Epithelial cell of proximal tubule (primary cell): Measurements from ENCODE around the gene SUGT1. TPM values are rescaled to one million over a fixed set of nuclear protein-coding genes. Genes with fewer than 3 reads are reported as not detected.
"Not testable (repeated sequence)": the region's sequence is repeated elsewhere in the genome, so short reads cannot be mapped to it uniquely, and the experiment has no call there.

ENCODE experiments used
- DNase-seq: peaks from one replicate; pipeline ENCODE4 v3.0.0-alpha.2; 2011; ENCODE audit warnings: low read depth
- H3K4me3 ChIP-seq: 2 replicates; pipeline ENCODE4 v1.5.1; 2011; ENCODE audit warnings: low read depth, mild to moderate bottlenecking, low read length
- CTCF ChIP-seq: conservative IDR thresholded peaks from 2 replicates; pipeline ENCODE4 v1.5.1; 2012; ENCODE audit warnings: low read depth, mild to moderate bottlenecking, low read length
- total RNA-seq: library from RNA; depleted of rRNA; stranded (reverse); fragments of >200 nt; gene quantifications from 2 replicates; pipeline ENCODE4 v1.2.3, GENCODE V29; 2015

The SUGT1 gene
- total RNA-seq, 1 donor from 2014 or later: 61.4 TPM

DNA sequence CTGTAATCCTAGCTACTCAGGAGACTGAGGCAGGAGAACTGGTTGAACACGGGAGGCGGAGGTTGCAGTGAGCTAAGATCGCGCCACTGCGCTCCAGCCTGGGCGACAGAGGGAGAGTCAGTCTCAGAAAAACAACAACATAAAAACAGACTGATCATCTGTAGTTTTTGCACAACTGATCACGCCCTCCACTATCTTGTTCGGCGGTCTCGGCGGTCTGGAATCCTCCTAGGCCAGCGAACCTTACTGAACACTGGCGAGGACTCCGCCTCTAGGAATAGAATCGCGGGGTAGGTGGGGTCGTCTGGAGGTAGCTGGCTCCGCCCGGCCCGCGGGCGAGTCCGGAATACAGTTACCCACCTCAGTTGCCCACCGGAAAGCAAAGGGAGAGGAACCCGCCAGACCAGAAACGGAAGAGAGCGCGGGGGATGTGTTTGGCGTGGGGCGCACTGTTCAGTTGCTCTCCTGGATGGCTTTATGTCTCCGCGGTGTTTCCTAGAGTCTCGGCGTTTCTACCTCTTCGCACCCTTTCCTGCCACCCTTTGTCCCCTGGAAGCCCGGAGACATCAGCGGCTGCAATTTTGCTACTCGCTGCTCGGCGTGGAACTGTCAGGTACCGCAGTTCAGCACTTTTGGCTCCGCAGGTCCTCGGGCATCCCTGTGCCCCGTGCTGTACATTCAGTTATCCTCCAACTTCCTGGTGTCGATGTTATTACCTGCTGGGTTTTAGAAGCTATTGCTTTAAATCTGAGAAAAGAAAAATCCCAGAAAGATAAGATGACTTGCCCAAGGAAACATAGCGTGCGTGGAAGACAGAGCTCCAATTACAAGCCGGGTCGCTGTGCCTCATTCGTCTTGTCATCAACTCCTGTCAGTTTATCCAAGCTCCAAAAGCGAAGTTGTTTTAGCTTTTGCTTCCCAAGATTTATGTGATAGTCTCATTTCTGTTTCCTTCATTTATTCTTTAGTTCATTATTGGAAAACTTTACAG is 35.3 kb upstream of the SUGT1 start:
- no peak for TF ChIP-seq CTCF
- peak; percentile 32 for DNase-seq
- peak overlapping the region; percentile 76 for H3K4me3 ChIP-seq

DNA sequence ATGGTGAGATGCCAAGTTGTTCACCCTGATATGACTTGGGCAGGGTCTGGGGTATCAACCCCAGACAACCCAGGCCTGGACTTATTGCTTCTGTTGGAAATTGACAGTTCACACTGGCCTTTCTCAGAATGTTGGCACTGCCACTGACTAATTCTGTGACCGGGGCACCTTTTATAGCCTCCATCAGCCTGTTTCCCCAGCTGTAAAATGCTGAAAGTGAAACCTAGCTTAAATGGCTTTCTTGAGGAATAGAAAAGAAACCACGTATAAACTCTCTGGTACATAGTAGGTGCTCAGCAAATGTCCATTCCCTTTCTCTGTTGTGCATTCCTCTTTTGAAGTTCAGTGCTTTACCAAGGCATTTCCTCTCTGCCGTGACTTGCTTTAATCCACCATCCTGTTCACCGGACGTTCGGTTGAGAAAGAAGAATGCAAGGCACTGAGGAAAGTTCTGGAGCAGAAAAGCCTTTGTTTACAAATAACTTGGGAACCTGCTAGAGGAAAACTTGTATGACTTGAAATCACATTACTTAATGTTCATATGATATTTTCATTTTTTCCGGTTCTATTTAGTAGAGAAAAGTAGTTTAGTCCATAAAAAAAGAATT is 21.4 kb upstream of the SUGT1 start:
- DNase-seq: not testable (repeated sequence)
- peak overlapping the region; percentile 48 for H3K4me3 ChIP-seq

DNA sequence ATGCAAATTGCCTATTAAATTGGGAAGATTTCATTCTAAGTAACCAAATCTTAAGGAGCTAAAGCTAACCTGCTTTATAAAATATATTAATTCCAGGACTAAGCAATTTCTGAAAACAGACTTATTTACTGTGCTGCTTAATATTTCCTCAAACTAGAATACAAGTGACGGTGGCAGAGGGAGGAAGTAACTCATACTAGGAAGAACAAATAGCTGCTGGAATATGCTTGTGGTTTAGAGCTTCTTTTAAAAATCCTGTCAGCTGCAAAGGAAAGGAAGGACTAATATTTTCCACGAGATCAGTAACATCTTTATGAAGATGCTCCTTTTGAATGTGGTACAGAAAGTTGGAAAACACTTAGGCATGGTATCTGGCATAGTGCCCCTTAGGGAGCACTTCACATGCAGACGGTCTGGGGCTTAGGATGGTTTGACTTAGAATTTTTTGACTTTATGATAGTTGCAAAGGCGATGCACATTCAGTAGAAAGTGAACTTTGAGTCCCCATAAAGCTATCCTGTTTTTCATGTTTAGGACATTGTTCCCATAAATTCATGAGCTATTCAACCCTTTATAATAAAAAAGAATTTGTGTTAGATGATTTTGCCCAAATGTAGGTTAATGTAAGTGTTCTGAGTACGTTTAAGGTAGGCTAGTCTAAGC is 13.8 kb upstream of the SUGT1 start:
- no peak for TF ChIP-seq CTCF

DNA sequence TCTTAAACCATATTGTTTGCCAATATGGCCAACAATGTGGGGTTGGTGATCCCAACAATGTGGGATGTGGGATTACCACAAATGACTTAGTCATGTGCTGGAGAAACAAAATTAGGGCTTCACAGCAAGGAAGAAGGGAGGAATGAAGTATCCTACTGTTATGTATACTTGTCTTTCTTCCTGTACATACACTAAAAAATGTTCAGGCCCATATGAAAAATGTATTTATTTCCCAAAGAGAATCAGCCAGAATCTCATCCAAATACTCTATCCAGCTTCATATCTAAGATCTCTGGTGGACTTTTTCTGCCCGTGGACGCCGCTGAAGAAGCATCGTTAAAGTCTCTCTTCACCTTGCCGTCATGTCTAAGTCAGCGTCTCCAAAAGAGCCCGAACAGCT is 10.5 kb upstream of the SUGT1 start, which contains the start of gene HNRNPA1L2:
Gene HNRNPA1L2, plus strand, starts transcription at position 301 of the 400 bp plus-strand sequence. Its CDS starts 62 bp downstream, at position 363.
- DNase-seq: no peak
- TF ChIP-seq CTCF: no peak
- H3K4me3 ChIP-seq: no peak within 1 kb of the TSS

More for the DNA sequence above, 13.8 kb upstream of the SUGT1 start:
- DNase-seq: no peak
- H3K4me3 ChIP-seq: no peak overlapping the region

DNA sequence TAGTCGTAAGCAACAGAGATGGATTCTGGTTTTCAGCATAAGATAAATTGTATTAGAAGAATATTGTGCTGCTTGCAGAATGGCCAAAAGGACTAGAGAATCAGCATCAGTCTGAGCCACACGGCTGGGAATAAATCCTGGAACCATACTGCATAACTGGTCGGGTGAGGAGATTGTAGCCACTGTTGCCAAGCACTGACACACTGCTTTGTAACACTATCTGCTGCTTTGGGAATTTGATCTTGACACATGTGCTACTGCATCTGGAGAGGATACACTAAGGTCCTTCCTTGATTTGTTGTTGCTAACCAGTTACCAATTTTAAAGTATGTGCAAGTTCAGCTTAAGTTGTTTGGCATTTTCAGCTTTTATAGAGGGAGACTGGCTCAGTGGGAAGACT is 8.5 kb upstream of the SUGT1 start:
- DNase-seq: no peak
- H3K4me3 ChIP-seq: no peak overlapping the region
- TF ChIP-seq CTCF: no peak

DNA sequence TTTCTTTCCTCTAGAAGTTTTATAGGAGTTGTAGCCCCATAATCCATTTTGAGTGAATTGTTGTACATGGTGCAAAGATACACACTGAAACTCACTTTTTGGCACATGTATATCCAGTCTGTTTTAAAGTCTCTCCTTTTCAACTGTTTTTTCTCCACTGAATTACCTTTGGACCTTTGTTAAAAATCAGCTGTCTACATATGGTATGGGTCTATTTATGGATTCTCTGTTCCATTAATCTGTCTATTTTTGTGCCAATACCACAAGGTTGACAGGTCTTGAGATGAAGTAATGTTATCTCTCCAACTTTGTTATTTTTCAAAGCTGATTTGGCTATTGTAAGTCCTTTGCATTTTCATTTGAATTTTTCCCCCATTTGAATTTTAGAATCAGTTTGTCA is 5.7 kb upstream of the SUGT1 start:
- DNase-seq: no peak
- H3K4me3 ChIP-seq: no peak overlapping the region
- no peak for TF ChIP-seq CTCF

GRCh38 chr13:52650731-52651130 is 1.9 kb upstream of the SUGT1 start:
- DNase-seq: no peak
- H3K4me3 ChIP-seq: peak overlapping the region; percentile 98
- TF ChIP-seq CTCF: no peak
